ENCODE data around the gene PRIMPOL.
"Not testable (repeated sequence)": the region's sequence is repeated elsewhere in the genome, so short reads cannot be mapped to it uniquely, and the experiment has no call there.

The PRIMPOL gene

GRCh38 chr4:184620212-184620867, 29.2 kb upstream of the PRIMPOL start:
- Histone ChIP-seq H3K36me3 (ENCODE audit: control insufficient read depth, insufficient read depth, low read length) (no peaks in the 10 kb centered on the region), H3K9me3 (ENCODE audit: control insufficient read depth, low read length) (no peaks in the 10 kb centered on the region), H3K4me3 (ENCODE audit: extremely low read depth, insufficient read depth, low read length, poor library complexity, severe bottlenecking) (no peak overlapping the region), H3K4me1 (ENCODE audit: control insufficient read depth, insufficient read depth, low read length, poor library complexity, severe bottlenecking) (no peaks in the 10 kb centered on the region), H3K27ac (ENCODE audit: low read depth, low read length, severe bottlenecking) (no peak overlapping the region)
- WGBS, 2 experiments (ENCODE audit: insufficient coverage in 2 of 2): 92 to 94% methylated on average over 2 to 8 of the region's 11 CpGs

GRCh38 chr4:184621518-184621917, 28.0 kb upstream of the PRIMPOL start:
- H3K4me3 ChIP-seq (ENCODE audit: extremely low read depth, insufficient read depth, low read length, poor library complexity, severe bottlenecking): no peak overlapping the region
- no peaks in the 10 kb centered on the region for H3K4me1 ChIP-seq (ENCODE audit: control insufficient read depth, insufficient read depth, low read length, poor library complexity, severe bottlenecking)
- H3K36me3 ChIP-seq (ENCODE audit: control insufficient read depth, insufficient read depth, low read length): peaks cover under 1% of the 10 kb centered on the region
- 93 to 96% methylated on average over 3 of the region's 3 CpGs for WGBS, 2 experiments (ENCODE audit: insufficient coverage in 2 of 2)
- H3K27ac ChIP-seq (ENCODE audit: low read depth, low read length, severe bottlenecking): no peak overlapping the region
- H3K9me3 ChIP-seq (ENCODE audit: control insufficient read depth, low read length): no peaks in the 10 kb centered on the region

DNA sequence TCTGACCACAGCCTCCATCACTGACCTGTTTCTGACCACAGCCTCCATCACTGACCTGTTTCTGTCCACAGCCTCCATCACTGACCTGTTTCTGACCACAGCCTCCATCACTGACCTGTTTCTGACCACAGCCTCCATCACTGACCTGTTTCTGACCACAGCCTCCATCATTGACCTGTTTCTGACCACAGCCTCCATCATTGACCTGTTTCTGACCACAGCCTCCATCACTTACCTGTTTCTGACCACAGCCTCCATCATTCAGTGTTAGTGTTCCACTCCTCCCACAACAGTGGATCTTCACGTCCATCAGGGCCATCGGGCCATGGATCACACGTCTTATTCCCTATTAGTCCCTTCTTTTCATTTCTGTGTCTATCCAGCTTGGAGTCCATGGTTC, 25.0 kb upstream of the PRIMPOL start:
- 92 to 97% methylated on average over 3 of the region's 3 CpGs for WGBS, 2 experiments (ENCODE audit: insufficient coverage in 2 of 2)
- not testable (repeated sequence) for H3K4me3 ChIP-seq (ENCODE audit: extremely low read depth, insufficient read depth, low read length, poor library complexity, severe bottlenecking); H3K4me1 ChIP-seq (ENCODE audit: control insufficient read depth, insufficient read depth, low read length, poor library complexity, severe bottlenecking); H3K27ac ChIP-seq (ENCODE audit: low read depth, low read length, severe bottlenecking); H3K9me3 ChIP-seq (ENCODE audit: control insufficient read depth, low read length)
- peaks cover 29% of the 10 kb centered on the region for H3K36me3 ChIP-seq (ENCODE audit: control insufficient read depth, insufficient read depth, low read length)

DNA sequence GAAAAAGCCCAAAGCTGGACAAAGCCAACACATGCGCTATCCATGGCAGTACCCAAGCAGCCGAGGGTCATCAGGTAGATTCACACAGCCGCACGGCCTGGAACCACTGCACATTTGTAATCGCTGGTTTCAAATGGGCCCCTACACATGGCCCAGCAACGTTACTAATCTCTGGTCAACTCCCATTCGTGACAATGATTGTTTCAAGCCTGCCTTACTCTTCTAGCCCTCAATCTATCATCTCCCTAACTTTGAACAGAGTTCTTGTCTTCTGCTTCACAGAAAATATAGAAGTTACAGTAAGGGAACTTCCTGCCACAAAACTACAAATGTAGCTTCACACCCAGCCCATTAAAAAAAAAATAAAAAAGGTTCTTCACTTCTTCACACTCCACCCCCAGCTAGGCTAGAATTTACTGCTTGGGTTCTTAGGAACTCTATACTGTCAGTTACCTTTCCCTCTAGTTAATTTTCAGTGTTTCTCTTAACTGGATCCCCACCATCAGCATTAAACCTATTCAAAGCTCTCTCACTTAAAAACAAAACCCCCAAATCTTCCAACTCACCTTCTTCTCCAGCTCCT, 24.5 kb upstream of the PRIMPOL start:
- Histone ChIP-seq H3K9me3 (ENCODE audit: control insufficient read depth, low read length) (no peaks in the 10 kb centered on the region), H3K27ac (ENCODE audit: low read depth, low read length, severe bottlenecking) (no peak overlapping the region), H3K36me3 (ENCODE audit: control insufficient read depth, insufficient read depth, low read length) (peaks cover 35% of the 10 kb centered on the region), H3K4me3 (ENCODE audit: extremely low read depth, insufficient read depth, low read length, poor library complexity, severe bottlenecking) (no peak overlapping the region), H3K4me1 (ENCODE audit: control insufficient read depth, insufficient read depth, low read length, poor library complexity, severe bottlenecking) (no peaks in the 10 kb centered on the region)
- 96 to 98% methylated on average over 5 to 6 of the region's 7 CpGs for WGBS, 2 experiments (ENCODE audit: insufficient coverage in 2 of 2)

GRCh38 chr4:184625783-184626596, 23.5 kb upstream of the PRIMPOL start:
- H3K4me1 ChIP-seq (ENCODE audit: control insufficient read depth, insufficient read depth, low read length, poor library complexity, severe bottlenecking); H3K27ac ChIP-seq (ENCODE audit: low read depth, low read length, severe bottlenecking); H3K4me3 ChIP-seq (ENCODE audit: extremely low read depth, insufficient read depth, low read length, poor library complexity, severe bottlenecking); H3K9me3 ChIP-seq (ENCODE audit: control insufficient read depth, low read length): not testable (repeated sequence)
- WGBS, 2 experiments (ENCODE audit: insufficient coverage in 2 of 2): 93 to 95% methylated on average over 4 to 6 of the region's 11 CpGs
- peaks cover 43% of the 10 kb centered on the region for H3K36me3 ChIP-seq (ENCODE audit: control insufficient read depth, insufficient read depth, low read length)

- peaks cover 58% of the 10 kb centered on the region for H3K36me3 ChIP-seq (ENCODE audit: control insufficient read depth, insufficient read depth, low read length)
- no peak overlapping the region for H3K27ac ChIP-seq (ENCODE audit: low read depth, low read length, severe bottlenecking)
- WGBS, 2 experiments (ENCODE audit: insufficient coverage in 2 of 2): 93 to 100% methylated on average over 4 of the region's 4 CpGs
- H3K4me3 ChIP-seq (ENCODE audit: extremely low read depth, insufficient read depth, low read length, poor library complexity, severe bottlenecking): no peak overlapping the region
- no peaks in the 10 kb centered on the region for H3K9me3 ChIP-seq (ENCODE audit: control insufficient read depth, low read length)
- no peaks in the 10 kb centered on the region for H3K4me1 ChIP-seq (ENCODE audit: control insufficient read depth, insufficient read depth, low read length, poor library complexity, severe bottlenecking)
These were observed 21.4 kb upstream of the PRIMPOL start for GRCh38 chr4:184628103-184628502.

GRCh38 chr4:184632842-184633241, 16.7 kb upstream of the PRIMPOL start:
- no peaks in the 10 kb centered on the region for H3K4me1 ChIP-seq (ENCODE audit: control insufficient read depth, insufficient read depth, low read length, poor library complexity, severe bottlenecking)
- no CpG with 5 or more reads among the region's 1 CpG for WGBS, 2 experiments (ENCODE audit: insufficient coverage in 2 of 2)
- no peak overlapping the region for H3K4me3 ChIP-seq (ENCODE audit: extremely low read depth, insufficient read depth, low read length, poor library complexity, severe bottlenecking)
- H3K9me3 ChIP-seq (ENCODE audit: control insufficient read depth, low read length): no peaks in the 10 kb centered on the region
- peaks cover 86% of the 10 kb centered on the region for H3K36me3 ChIP-seq (ENCODE audit: control insufficient read depth, insufficient read depth, low read length)
- H3K27ac ChIP-seq (ENCODE audit: low read depth, low read length, severe bottlenecking): no peak overlapping the region

- WGBS, 2 experiments (ENCODE audit: insufficient coverage in 2 of 2): no CpG with 5 or more reads among the region's 3 CpGs
- H3K4me3 ChIP-seq (ENCODE audit: extremely low read depth, insufficient read depth, low read length, poor library complexity, severe bottlenecking): no peak overlapping the region
- no peak overlapping the region for H3K27ac ChIP-seq (ENCODE audit: low read depth, low read length, severe bottlenecking)
- H3K36me3 ChIP-seq (ENCODE audit: control insufficient read depth, insufficient read depth, low read length): peaks cover 74% of the 10 kb centered on the region
- no peaks in the 10 kb centered on the region for H3K4me1 ChIP-seq (ENCODE audit: control insufficient read depth, insufficient read depth, low read length, poor library complexity, severe bottlenecking)
- no peaks in the 10 kb centered on the region for H3K9me3 ChIP-seq (ENCODE audit: control insufficient read depth, low read length)
These were observed 14.2 kb upstream of the PRIMPOL start for GRCh38 chr4:184635381-184635780.

GRCh38 chr4:184636144-184636543, 13.4 kb upstream of the PRIMPOL start:
- Histone ChIP-seq H3K4me3 (ENCODE audit: extremely low read depth, insufficient read depth, low read length, poor library complexity, severe bottlenecking) (no peak overlapping the region), H3K4me1 (ENCODE audit: control insufficient read depth, insufficient read depth, low read length, poor library complexity, severe bottlenecking) (no peaks in the 10 kb centered on the region), H3K9me3 (ENCODE audit: control insufficient read depth, low read length) (no peaks in the 10 kb centered on the region), H3K27ac (ENCODE audit: low read depth, low read length, severe bottlenecking) (no peak overlapping the region), H3K36me3 (ENCODE audit: control insufficient read depth, insufficient read depth, low read length) (peaks cover 71% of the 10 kb centered on the region)
- WGBS, 2 experiments (ENCODE audit: insufficient coverage in 2 of 2): 88 to 95% methylated on average over 4 of the region's 4 CpGs

- H3K4me1 ChIP-seq (ENCODE audit: control insufficient read depth, insufficient read depth, low read length, poor library complexity, severe bottlenecking): no peaks in the 10 kb centered on the region
- H3K27ac ChIP-seq (ENCODE audit: low read depth, low read length, severe bottlenecking): no peak overlapping the region
- WGBS, 2 experiments (ENCODE audit: insufficient coverage in 2 of 2): 67 to 92% methylated on average over 2 to 3 of the region's 4 CpGs
- no peaks in the 10 kb centered on the region for H3K9me3 ChIP-seq (ENCODE audit: control insufficient read depth, low read length)
- peaks cover 71% of the 10 kb centered on the region for H3K36me3 ChIP-seq (ENCODE audit: control insufficient read depth, insufficient read depth, low read length)
- H3K4me3 ChIP-seq (ENCODE audit: extremely low read depth, insufficient read depth, low read length, poor library complexity, severe bottlenecking): no peak overlapping the region
These were observed 12.6 kb upstream of the PRIMPOL start for GRCh38 chr4:184636897-184637296.

DNA sequence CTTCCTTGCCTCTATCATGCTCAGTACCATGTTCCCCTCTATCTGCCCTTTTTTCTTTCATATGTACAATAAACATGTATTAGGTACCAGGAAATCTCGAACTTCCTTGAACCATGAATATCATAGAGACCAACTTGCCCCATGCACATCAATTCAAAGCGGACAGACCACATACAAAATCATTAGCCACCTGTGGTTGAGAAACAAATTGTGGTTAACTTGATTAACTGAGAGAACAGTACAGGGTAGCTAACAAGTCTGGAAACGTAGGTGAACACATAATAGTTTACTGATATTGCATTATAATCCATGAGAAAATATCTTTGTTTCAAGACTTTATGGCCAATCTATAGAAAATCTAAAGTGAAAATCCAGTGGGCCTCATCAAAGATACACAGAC, 8.5 kb upstream of the PRIMPOL start:
- Histone ChIP-seq H3K9me3 (ENCODE audit: control insufficient read depth, low read length) (no peaks in the 10 kb centered on the region), H3K4me3 (ENCODE audit: extremely low read depth, insufficient read depth, low read length, poor library complexity, severe bottlenecking) (no peak overlapping the region), H3K27ac (ENCODE audit: low read depth, low read length, severe bottlenecking) (no peak overlapping the region), H3K4me1 (ENCODE audit: control insufficient read depth, insufficient read depth, low read length, poor library complexity, severe bottlenecking) (peaks cover 5% of the 10 kb centered on the region), H3K36me3 (ENCODE audit: control insufficient read depth, insufficient read depth, low read length) (peaks cover 57% of the 10 kb centered on the region)
- no CpG with 5 or more reads among the region's 3 CpGs for WGBS, 2 experiments (ENCODE audit: insufficient coverage in 2 of 2)
